ENCODE results near the gene NAMPT.

The NAMPT gene

GRCh38 chr7:106313966-106314365 lies 29.2 kb upstream of the NAMPT start:
- H3K4me3 ChIP-seq (replicated peaks; ENCODE audit: low read depth, low read length), result no peak overlapping the region
- TF ChIP-seq CTCF (IDR thresholded peaks at IDR 0.05; ENCODE audit: low read depth, low read length, missing control alignments), result no peak
- no peak for DNase-seq (ENCODE audit: extremely low read depth, low read depth)

- DNase-seq (ENCODE audit: extremely low read depth, low read depth), result peak; percentile 43
- TF ChIP-seq CTCF (IDR thresholded peaks at IDR 0.05; ENCODE audit: low read depth, low read length, missing control alignments), result no peak
- no peak overlapping the region for H3K4me3 ChIP-seq (replicated peaks; ENCODE audit: low read depth, low read length)
Observed at GRCh38 chr7:106313456-106313901, 28.7 kb upstream of the NAMPT start.

- no peak for DNase-seq (ENCODE audit: extremely low read depth, low read depth)
- no peak for TF ChIP-seq CTCF (IDR thresholded peaks at IDR 0.05; ENCODE audit: low read depth, low read length, missing control alignments)
- H3K4me3 ChIP-seq (replicated peaks; ENCODE audit: low read depth, low read length), result no peak overlapping the region
Observed at GRCh38 chr7:106312906-106313305, 28.1 kb upstream of the NAMPT start.

- no peak for TF ChIP-seq CTCF (IDR thresholded peaks at IDR 0.05; ENCODE audit: low read depth, low read length, missing control alignments)
- H3K4me3 ChIP-seq (replicated peaks; ENCODE audit: low read depth, low read length), result no peak overlapping the region
- DNase-seq (ENCODE audit: extremely low read depth, low read depth), result no peak
Observed at GRCh38 chr7:106312099-106312871, 27.5 kb upstream of the NAMPT start.

GRCh38 chr7:106309362-106309761 lies 24.6 kb upstream of the NAMPT start:
- no peak for TF ChIP-seq CTCF (IDR thresholded peaks at IDR 0.05; ENCODE audit: low read depth, low read length, missing control alignments)
- H3K4me3 ChIP-seq (replicated peaks; ENCODE audit: low read depth, low read length), result no peak overlapping the region
- DNase-seq (ENCODE audit: extremely low read depth, low read depth), result no peak

GRCh38 chr7:106306256-106306655 lies 21.5 kb upstream of the NAMPT start:
- no peak for TF ChIP-seq CTCF (IDR thresholded peaks at IDR 0.05; ENCODE audit: low read depth, low read length, missing control alignments)
- H3K4me3 ChIP-seq (replicated peaks; ENCODE audit: low read depth, low read length), result no peak overlapping the region

GRCh38 chr7:106305732-106306131 lies 20.9 kb upstream of the NAMPT start:
- DNase-seq (ENCODE audit: extremely low read depth, low read depth), result no peak
- H3K4me3 ChIP-seq (replicated peaks; ENCODE audit: low read depth, low read length), result no peak overlapping the region
- TF ChIP-seq CTCF (IDR thresholded peaks at IDR 0.05; ENCODE audit: low read depth, low read length, missing control alignments), result no peak

More at GRCh38 chr7:106306256-106306655, 21.5 kb upstream of the NAMPT start:
- no peak for DNase-seq (ENCODE audit: extremely low read depth, low read depth)
